Adipocyte (in vitro differentiated cells): ENCODE measurements around the gene CHN1.

Experiments
- DNase-seq: peaks from one replicate; pipeline ENCODE4 v3.0.0-alpha.2; 2015; ENCODE audit warnings: low read depth
- H3K27me3 ChIP-seq: replicated peaks from 2 replicates; pipeline ENCODE4 v1.7.0; 2013; ENCODE audit warnings: mild to moderate bottlenecking, low read length, moderate library complexity; ENCODE audit not compliant: control insufficient read depth, insufficient read depth
- H3K36me3 ChIP-seq: 2 replicates; pipeline ENCODE4 v1.7.0; 2013; ENCODE audit warnings: low read length, mild to moderate bottlenecking, moderate library complexity; ENCODE audit not compliant: control insufficient read depth, insufficient read depth, severe bottlenecking
- H3K4me1 ChIP-seq: 2 replicates; pipeline ENCODE4 v1.7.0; 2013; ENCODE audit warnings: mild to moderate bottlenecking, low read length, moderate library complexity; ENCODE audit not compliant: control insufficient read depth, insufficient read depth
- H3K4me3 ChIP-seq: 2 replicates; pipeline ENCODE4 v1.7.0; 2013; ENCODE audit warnings: mild to moderate bottlenecking, low read length, moderate library complexity
- H3K9ac ChIP-seq: 2 replicates; pipeline ENCODE4 v1.7.0; 2013; ENCODE audit warnings: mild to moderate bottlenecking, low read length, moderate library complexity
- H3K9me3 ChIP-seq: 2 replicates; pipeline ENCODE4 v1.7.0; 2013; ENCODE audit warnings: mild to moderate bottlenecking, low read length, moderate library complexity; ENCODE audit not compliant: control insufficient read depth

The CHN1 gene

GRCh38 chr2:174752403-174753037 lies 252.7 kb downstream of the CHN1 start:
- Histone ChIP-seq H3K4me3 (no peak overlapping the region), H3K9me3 (no peaks in the 10 kb centered on the region), H3K9ac (no peak overlapping the region), H3K4me1 (no peaks in the 10 kb centered on the region), H3K27me3 (peaks cover 3% of the 10 kb centered on the region), H3K36me3 (no peaks in the 10 kb centered on the region)
- DNase-seq, result peak; percentile 21

GRCh38 chr2:174750923-174751441 lies 254.2 kb downstream of the CHN1 start:
- H3K27me3 ChIP-seq, result peaks cover 3% of the 10 kb centered on the region
- no peaks in the 10 kb centered on the region for H3K4me1 ChIP-seq
- H3K9me3 ChIP-seq, result no peaks in the 10 kb centered on the region
- no peak overlapping the region for H3K4me3 ChIP-seq
- H3K36me3 ChIP-seq, result no peaks in the 10 kb centered on the region
- H3K9ac ChIP-seq, result no peak overlapping the region
- DNase-seq, result no peak

GRCh38 chr2:174749793-174750192 lies 255.4 kb downstream of the CHN1 start:
- Histone ChIP-seq H3K27me3 (peaks cover 3% of the 10 kb centered on the region), H3K9me3 (no peaks in the 10 kb centered on the region), H3K4me1 (no peaks in the 10 kb centered on the region), H3K36me3 (no peaks in the 10 kb centered on the region), H3K4me3 (no peak overlapping the region), H3K9ac (no peak overlapping the region)
- no peak for DNase-seq

GRCh38 chr2:174748948-174749347 lies 256.2 kb downstream of the CHN1 start:
- H3K9me3 ChIP-seq, result no peaks in the 10 kb centered on the region
- no peaks in the 10 kb centered on the region for H3K4me1 ChIP-seq
- H3K27me3 ChIP-seq, result peaks cover 3% of the 10 kb centered on the region
- H3K36me3 ChIP-seq, result no peaks in the 10 kb centered on the region
- DNase-seq, result peak; percentile 79
- no peak overlapping the region for H3K9ac ChIP-seq
- no peak overlapping the region for H3K4me3 ChIP-seq
